Calu3 (cell line): ENCODE measurements around the gene PSMG3. TPM values are rescaled to one million over a fixed set of nuclear protein-coding genes. Genes with fewer than 3 reads are reported as not detected.

ENCODE experiments used
- BruUV-seq: library from RNA; stranded (reverse); fragments of 400-500 nt; replicated peaks from 2 replicates; lab custom pipeline; 2021; lab: Mats Ljungman, UMichigan
- CTCF ChIA-PET: fragments of 300-600 bp; sonication (Branson Sonifier 250); formaldehyde crosslinking; loops from one replicate; lab custom pipeline; 2022; ENCODE audit warnings: antibody characterized with exemption; lab: Charles Lee
- DNase-seq: peaks from one replicate; pipeline ENCODE4 v3.0.0; 2022
- H3K27ac Mint-ChIP-seq: one replicate; pipeline ENCODE4 v1.8.0; 2022; ENCODE audit warnings: mixed read lengths; ENCODE audit not compliant: unreplicated experiment
- H3K27me3 Mint-ChIP-seq: one replicate; pipeline ENCODE4 v1.8.0; 2022; ENCODE audit warnings: mixed read lengths; ENCODE audit not compliant: unreplicated experiment
- H3K36me3 Mint-ChIP-seq: one replicate; pipeline ENCODE4 v1.8.0; 2022; ENCODE audit warnings: mild to moderate bottlenecking, moderate library complexity, mixed read lengths; ENCODE audit not compliant: insufficient read depth, unreplicated experiment
- H3K4me1 Mint-ChIP-seq: one replicate; pipeline ENCODE4 v1.8.0; 2022; ENCODE audit warnings: mild to moderate bottlenecking, low read depth, mixed read lengths; ENCODE audit not compliant: unreplicated experiment
- H3K4me3 Mint-ChIP-seq: one replicate; pipeline ENCODE4 v1.8.0; 2022; ENCODE audit warnings: mild to moderate bottlenecking, low read depth, moderate library complexity, mixed read lengths; ENCODE audit not compliant: unreplicated experiment
- H3K9me3 Mint-ChIP-seq: one replicate; pipeline ENCODE4 v1.8.0; 2022; ENCODE audit warnings: low read depth, mixed read lengths; ENCODE audit not compliant: unreplicated experiment
- intact Hi-C: fragments of 100-400 bp; cut with micrococcal nuclease; formaldehyde crosslinking; loops from one replicate; pipeline ENCODE4 v1.10.0; 2022; ENCODE audit not compliant: unreplicated experiment
- total RNA-seq: library from RNA; stranded (reverse); gene quantifications from 2 replicates; pipeline ENCODE4 v1.2.3, GENCODE V29; 2022
- TF ChIP-seq, protein P1 (sequence below): fragments of 200-600 bp; IDR thresholded peaks from one replicate; pipeline ENCODE4 v1.8.0; 2022; ENCODE audit warnings: antibody characterized with exemption; ENCODE audit not compliant: unreplicated experiment

PSMG3 gene
- total RNA-seq, 1 experiment from 2014 or later = 64.0 TPM

DNA sequence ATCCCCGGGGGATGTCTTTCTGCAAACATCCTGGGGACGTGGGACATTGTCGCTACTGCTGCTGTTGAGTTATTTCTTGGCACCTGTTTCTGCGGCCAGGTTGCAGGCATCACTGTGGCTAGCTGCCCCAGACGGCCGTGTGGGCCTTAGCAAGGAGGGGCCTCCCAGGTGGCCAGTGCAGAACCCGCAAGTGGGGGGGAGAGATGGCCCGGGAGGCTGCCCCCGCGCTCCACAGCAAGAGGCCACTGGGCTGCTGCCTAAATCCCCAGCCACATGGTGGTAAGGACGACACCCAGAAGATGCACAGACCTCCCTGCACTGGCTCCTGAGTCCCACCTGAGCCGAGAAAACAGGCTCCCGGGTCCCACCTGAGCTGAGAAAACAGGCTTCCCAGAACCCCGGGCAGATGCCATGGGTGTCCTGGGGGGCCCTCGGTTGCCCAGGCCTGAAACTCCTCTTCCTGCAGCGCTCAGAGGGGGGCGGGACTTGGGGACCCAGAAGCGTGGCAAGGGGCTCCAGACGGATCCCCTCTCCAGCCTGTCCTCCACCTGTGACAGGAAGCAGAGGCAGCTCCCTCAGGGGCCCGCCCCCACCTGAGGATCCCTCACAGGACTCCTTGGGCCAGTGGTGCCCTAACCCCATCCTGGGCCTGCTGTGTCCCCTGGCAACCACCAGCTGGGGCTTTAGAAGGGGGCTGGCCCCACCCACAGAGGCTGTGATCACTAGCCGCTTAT is 40.3 kb downstream of the PSMG3 start:
- peak overlapping the region; percentile 78 for H3K27ac Mint-ChIP-seq
- H3K27me3 Mint-ChIP-seq = peaks cover 33% of the 10 kb centered on the region
- DNase-seq = no peak
- H3K4me3 Mint-ChIP-seq = peak overlapping the region; percentile 96
- H3K9me3 Mint-ChIP-seq = no peaks in the 10 kb centered on the region
- TF ChIP-seq, protein P1, sequence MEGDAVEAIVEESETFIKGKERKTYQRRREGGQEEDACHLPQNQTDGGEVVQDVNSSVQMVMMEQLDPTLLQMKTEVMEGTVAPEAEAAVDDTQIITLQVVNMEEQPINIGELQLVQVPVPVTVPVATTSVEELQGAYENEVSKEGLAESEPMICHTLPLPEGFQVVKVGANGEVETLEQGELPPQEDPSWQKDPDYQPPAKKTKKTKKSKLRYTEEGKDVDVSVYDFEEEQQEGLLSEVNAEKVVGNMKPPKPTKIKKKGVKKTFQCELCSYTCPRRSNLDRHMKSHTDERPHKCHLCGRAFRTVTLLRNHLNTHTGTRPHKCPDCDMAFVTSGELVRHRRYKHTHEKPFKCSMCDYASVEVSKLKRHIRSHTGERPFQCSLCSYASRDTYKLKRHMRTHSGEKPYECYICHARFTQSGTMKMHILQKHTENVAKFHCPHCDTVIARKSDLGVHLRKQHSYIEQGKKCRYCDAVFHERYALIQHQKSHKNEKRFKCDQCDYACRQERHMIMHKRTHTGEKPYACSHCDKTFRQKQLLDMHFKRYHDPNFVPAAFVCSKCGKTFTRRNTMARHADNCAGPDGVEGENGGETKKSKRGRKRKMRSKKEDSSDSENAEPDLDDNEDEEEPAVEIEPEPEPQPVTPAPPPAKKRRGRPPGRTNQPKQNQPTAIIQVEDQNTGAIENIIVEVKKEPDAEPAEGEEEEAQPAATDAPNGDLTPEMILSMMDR = no peak
- CTCF ChIA-PET = no interaction called here
- intact Hi-C loops = no loop called here
- peaks cover 53% of the 10 kb centered on the region for H3K36me3 Mint-ChIP-seq
- peaks cover 28% of the 10 kb centered on the region for H3K4me1 Mint-ChIP-seq
- BruUV-seq = no TSS peak

DNA sequence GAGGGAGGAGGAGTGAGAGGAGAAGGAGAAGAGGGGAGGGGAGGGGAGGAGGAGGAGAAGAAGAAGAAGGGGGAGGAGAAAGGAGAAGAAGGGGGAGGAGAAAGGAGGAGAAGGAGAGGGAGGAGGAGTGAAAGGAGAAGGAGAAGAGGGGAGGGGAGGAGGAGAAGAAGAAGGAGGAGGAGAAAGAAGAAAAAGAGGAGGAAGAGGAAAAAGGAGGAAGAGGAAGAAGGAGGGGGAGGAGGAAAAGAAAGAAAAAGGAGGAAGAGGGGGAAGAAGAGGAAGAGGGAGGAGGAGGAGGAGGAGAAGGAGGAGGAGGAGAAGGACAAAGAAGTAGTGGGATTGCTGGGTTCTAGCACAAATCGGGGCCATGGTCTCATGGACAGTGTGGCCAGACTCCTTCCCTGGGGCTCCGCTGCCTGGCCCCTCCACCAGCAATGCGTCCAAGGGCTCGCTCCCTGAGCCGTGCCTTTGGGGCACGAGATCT is 43.5 kb downstream of the PSMG3 start:
- Mint-ChIP-seq H3K27ac (no peak overlapping the region), H3K36me3 (peaks cover 34% of the 10 kb centered on the region), H3K9me3 (no peaks in the 10 kb centered on the region), H3K4me3 (no peak overlapping the region), H3K4me1 (peaks cover 9% of the 10 kb centered on the region), H3K27me3 (peaks cover 48% of the 10 kb centered on the region)
- DNase-seq = no peak
- TF ChIP-seq, protein P1 = no peak
- intact Hi-C loops = no loop called here
- no TSS peak for BruUV-seq
- CTCF ChIA-PET = no interaction called here

DNA sequence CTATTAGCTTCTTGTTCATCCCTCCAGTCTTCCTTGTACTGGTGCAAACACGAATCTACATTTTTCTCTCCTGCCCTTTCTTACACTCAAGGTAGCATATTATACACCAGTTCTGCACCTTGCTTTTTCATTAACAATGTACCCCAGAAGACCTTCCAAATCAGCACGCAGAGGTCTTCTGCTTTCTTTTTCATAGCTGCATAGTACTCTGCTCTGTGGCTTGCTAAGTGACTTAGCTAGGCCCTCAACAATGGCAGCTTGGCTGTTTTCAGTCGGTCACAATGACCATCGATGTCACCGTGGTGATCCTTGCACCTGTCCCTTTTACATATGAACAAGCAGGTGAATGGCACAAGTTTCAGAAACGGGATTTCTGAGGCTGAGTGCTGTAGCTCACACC is 44.4 kb downstream of the PSMG3 start:
- H3K27me3 Mint-ChIP-seq = peaks cover 48% of the 10 kb centered on the region
- no peak for DNase-seq
- no peak overlapping the region for H3K27ac Mint-ChIP-seq
- no peaks in the 10 kb centered on the region for H3K9me3 Mint-ChIP-seq
- BruUV-seq = no TSS peak
- intact Hi-C loops = no loop called here
- CTCF ChIA-PET = interaction anchor here (0.5 to 1.0 kb wide), 4 partner anchors 33 to 1007 kb away, joined by 3 to 9 read pairs (median 4); no protein-coding TSS in a partner anchor
- no peak overlapping the region for H3K4me3 Mint-ChIP-seq
- TF ChIP-seq, protein P1 = no peak
- H3K36me3 Mint-ChIP-seq = peaks cover 41% of the 10 kb centered on the region
- peaks cover 18% of the 10 kb centered on the region for H3K4me1 Mint-ChIP-seq

DNA sequence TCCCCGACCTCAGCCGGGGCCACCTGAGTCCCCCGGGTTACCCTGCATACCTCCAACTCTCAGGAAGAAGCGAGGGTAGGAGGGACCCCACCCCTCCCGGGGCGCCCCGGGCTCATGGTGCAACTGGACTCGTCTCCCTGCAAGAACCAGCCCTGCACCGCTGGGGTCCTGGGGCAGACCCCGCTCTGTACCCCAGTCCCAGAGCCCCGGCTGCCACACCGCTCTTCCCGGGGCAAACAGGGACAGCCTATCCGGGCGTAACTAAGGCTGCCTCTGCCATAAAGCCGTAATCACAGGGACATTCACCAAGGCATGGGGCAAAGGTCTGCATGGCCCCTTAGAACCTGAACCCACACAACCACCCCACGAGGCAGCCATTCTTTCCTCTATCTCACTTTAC is 46.0 kb downstream of the PSMG3 start:
- CTCF ChIA-PET = no interaction called here
- intact Hi-C loops = no loop called here
- Mint-ChIP-seq H3K4me3 (no peak overlapping the region), H3K9me3 (no peaks in the 10 kb centered on the region), H3K27me3 (peaks cover 48% of the 10 kb centered on the region), H3K36me3 (peaks cover 31% of the 10 kb centered on the region), H3K27ac (no peak overlapping the region), H3K4me1 (peaks cover 25% of the 10 kb centered on the region)
- TF ChIP-seq, protein P1 = no peak
- no peak for DNase-seq
- no TSS peak for BruUV-seq
